ENCODE measurements around the gene HIGD1C. TPM values are rescaled to one million over a fixed set of nuclear protein-coding genes. Genes with fewer than 3 reads are reported as not detected.

Gene HIGD1C
- total and polyA plus RNA-seq, 2 experiments from 2014 or later = not detected

DNA sequence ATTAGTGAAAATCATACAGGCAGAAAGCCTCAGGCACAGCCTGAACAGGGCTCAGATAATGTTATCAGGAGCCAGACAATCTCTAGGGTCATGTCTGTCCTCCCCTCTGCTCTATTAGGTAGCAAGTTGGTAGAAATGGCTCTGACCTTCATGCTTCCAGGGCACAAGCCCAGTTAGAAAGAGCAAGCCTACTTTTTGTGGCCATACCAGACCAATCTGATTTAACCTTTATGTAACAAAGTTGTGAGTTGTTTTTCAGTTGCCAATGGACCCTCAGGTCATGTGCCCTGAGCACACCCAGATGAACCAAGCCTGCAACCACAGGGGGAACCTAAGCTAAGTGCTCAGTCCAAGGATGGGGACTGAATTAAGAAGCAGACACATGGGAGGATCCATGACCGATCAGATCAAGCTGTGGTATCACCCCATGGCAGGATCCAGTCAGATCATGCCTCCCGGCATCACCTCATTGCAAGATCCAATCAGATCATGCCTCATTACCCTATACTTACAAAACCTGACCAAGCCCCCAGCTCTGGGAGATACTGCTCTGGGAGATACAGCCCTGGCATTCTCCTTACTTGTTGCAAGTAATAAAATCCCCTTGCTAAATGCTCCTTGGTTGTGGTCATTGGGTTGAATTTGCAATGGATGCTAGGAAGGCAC lies 18.8 kb upstream of the HIGD1C start:
- peaks cover 3% of the 10 kb centered on the region; the same call in 1 of the 2 replicates for H3K36me3 ChIP-seq (ENCODE audit: insufficient read depth)
- TF ChIP-seq STAT1 (IDR thresholded peaks at IDR 0.05; ENCODE audit: unreplicated experiment) (no peak), POLR2AphosphoS5 (IDR thresholded peaks at IDR 0.05; ENCODE audit: low read depth) (no peak), EZH2 (IDR thresholded peaks at IDR 0.05; ENCODE audit: low read depth, unreplicated experiment) (no peak), JUNB (IDR thresholded peaks at IDR 0.05; ENCODE audit: unreplicated experiment) (no peak), ZNF331 (CRISPR knock-in tag; IDR thresholded peaks at IDR 0.05; ENCODE audit: low read depth) (no peak), CREB1 (CRISPR knock-in tag; IDR thresholded peaks at IDR 0.05; ENCODE audit: low read depth) (no peak), ZNF114 (CRISPR knock-in tag; IDR thresholded peaks at IDR 0.05) (no peak)
- TF ChIP-seq, protein P1, sequence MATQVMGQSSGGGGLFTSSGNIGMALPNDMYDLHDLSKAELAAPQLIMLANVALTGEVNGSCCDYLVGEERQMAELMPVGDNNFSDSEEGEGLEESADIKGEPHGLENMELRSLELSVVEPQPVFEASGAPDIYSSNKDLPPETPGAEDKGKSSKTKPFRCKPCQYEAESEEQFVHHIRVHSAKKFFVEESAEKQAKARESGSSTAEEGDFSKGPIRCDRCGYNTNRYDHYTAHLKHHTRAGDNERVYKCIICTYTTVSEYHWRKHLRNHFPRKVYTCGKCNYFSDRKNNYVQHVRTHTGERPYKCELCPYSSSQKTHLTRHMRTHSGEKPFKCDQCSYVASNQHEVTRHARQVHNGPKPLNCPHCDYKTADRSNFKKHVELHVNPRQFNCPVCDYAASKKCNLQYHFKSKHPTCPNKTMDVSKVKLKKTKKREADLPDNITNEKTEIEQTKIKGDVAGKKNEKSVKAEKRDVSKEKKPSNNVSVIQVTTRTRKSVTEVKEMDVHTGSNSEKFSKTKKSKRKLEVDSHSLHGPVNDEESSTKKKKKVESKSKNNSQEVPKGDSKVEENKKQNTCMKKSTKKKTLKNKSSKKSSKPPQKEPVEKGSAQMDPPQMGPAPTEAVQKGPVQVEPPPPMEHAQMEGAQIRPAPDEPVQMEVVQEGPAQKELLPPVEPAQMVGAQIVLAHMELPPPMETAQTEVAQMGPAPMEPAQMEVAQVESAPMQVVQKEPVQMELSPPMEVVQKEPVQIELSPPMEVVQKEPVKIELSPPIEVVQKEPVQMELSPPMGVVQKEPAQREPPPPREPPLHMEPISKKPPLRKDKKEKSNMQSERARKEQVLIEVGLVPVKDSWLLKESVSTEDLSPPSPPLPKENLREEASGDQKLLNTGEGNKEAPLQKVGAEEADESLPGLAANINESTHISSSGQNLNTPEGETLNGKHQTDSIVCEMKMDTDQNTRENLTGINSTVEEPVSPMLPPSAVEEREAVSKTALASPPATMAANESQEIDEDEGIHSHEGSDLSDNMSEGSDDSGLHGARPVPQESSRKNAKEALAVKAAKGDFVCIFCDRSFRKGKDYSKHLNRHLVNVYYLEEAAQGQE (IDR thresholded peaks at IDR 0.05; ENCODE audit: unreplicated experiment) = no peak
- TF ChIP-seq, protein P2, sequence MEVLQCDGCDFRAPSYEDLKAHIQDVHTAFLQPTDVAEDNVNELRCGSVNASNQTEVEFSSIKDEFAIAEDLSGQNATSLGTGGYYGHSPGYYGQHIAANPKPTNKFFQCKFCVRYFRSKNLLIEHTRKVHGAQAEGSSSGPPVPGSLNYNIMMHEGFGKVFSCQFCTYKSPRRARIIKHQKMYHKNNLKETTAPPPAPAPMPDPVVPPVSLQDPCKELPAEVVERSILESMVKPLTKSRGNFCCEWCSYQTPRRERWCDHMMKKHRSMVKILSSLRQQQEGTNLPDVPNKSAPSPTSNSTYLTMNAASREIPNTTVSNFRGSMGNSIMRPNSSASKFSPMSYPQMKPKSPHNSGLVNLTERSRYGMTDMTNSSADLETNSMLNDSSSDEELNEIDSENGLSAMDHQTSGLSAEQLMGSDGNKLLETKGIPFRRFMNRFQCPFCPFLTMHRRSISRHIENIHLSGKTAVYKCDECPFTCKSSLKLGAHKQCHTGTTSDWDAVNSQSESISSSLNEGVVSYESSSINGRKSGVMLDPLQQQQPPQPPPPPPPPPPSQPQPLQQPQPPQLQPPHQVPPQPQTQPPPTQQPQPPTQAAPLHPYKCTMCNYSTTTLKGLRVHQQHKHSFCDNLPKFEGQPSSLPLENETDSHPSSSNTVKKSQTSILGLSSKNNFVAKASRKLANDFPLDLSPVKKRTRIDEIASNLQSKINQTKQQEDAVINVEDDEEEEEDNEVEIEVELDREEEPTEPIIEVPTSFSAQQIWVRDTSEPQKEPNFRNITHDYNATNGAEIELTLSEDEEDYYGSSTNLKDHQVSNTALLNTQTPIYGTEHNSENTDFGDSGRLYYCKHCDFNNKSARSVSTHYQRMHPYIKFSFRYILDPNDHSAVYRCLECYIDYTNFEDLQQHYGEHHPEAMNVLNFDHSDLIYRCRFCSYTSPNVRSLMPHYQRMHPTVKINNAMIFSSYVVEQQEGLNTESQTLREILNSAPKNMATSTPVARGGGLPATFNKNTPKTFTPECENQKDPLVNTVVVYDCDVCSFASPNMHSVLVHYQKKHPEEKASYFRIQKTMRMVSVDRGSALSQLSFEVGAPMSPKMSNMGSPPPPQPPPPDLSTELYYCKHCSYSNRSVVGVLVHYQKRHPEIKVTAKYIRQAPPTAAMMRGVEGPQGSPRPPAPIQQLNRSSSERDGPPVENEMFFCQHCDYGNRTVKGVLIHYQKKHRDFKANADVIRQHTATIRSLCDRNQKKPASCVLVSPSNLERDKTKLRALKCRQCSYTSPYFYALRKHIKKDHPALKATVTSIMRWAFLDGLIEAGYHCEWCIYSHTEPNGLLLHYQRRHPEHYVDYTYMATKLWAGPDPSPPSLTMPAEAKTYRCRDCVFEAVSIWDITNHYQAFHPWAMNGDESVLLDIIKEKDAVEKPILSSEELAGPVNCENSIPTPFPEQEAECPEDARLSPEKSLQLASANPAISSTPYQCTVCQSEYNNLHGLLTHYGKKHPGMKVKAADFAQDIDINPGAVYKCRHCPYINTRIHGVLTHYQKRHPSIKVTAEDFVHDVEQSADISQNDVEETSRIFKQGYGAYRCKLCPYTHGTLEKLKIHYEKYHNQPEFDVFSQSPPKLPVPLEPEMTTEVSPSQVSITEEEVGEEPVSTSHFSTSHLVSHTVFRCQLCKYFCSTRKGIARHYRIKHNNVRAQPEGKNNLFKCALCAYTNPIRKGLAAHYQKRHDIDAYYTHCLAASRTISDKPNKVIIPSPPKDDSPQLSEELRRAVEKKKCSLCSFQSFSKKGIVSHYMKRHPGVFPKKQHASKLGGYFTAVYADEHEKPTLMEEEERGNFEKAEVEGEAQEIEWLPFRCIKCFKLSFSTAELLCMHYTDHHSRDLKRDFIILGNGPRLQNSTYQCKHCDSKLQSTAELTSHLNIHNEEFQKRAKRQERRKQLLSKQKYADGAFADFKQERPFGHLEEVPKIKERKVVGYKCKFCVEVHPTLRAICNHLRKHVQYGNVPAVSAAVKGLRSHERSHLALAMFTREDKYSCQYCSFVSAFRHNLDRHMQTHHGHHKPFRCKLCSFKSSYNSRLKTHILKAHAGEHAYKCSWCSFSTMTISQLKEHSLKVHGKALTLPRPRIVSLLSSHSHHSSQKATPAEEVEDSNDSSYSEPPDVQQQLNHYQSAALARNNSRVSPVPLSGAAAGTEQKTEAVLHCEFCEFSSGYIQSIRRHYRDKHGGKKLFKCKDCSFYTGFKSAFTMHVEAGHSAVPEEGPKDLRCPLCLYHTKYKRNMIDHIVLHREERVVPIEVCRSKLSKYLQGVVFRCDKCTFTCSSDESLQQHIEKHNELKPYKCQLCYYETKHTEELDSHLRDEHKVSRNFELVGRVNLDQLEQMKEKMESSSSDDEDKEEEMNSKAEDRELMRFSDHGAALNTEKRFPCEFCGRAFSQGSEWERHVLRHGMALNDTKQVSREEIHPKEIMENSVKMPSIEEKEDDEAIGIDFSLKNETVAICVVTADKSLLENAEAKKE (CRISPR knock-in tag; IDR thresholded peaks at IDR 0.05) = no peak
- H3K9me2 ChIP-seq (ENCODE audit: insufficient read depth) = no peaks in the 10 kb centered on the region
- H3K4me1 ChIP-seq (ENCODE audit: insufficient read depth) = peaks cover 36% of the 10 kb centered on the region
- H3K27me3 ChIP-seq (ENCODE audit: insufficient read depth) = no peaks in the 10 kb centered on the region
- H3K27ac ChIP-seq (ENCODE audit: low read depth) = peak overlapping the region; percentile 70
- Mint-ChIP-seq H3K4me1 (peaks cover 18% of the 10 kb centered on the region), H3K27me3 (ENCODE audit: insufficient read depth, low read depth, poor library complexity) (peaks cover 4% of the 10 kb centered on the region), H3K4me3 (no peak overlapping the region), H3K9me3 (peaks cover 18% of the 10 kb centered on the region), H3K36me3 (ENCODE audit: low read depth) (peaks cover 32% of the 10 kb centered on the region), H3K27ac (no peak overlapping the region)
- H3K4me2 ChIP-seq = no peak overlapping the region
- H4K20me1 ChIP-seq (replicated peaks; ENCODE audit: insufficient read depth) = no peaks in the 10 kb centered on the region
- no peak overlapping the region for H2AFZ ChIP-seq
- ATAC-seq = no peak; the same call in 1 of the 3 replicates
- DNase-seq (ENCODE audit: low spot score) = no peak
- H3K4me3 ChIP-seq = no peak overlapping the region
- peaks cover 13% of the 10 kb centered on the region for H3K79me2 ChIP-seq (replicated peaks; ENCODE audit: insufficient read depth)
- H3F3A ChIP-seq (replicated peaks; ENCODE audit: low read depth) = no peaks in the 10 kb centered on the region
